ENCODE measurements around the gene ACSBG1. TPM values are rescaled to one million over a fixed set of nuclear protein-coding genes. Genes with fewer than 3 reads are reported as not detected.

The ACSBG1 gene, protein sequence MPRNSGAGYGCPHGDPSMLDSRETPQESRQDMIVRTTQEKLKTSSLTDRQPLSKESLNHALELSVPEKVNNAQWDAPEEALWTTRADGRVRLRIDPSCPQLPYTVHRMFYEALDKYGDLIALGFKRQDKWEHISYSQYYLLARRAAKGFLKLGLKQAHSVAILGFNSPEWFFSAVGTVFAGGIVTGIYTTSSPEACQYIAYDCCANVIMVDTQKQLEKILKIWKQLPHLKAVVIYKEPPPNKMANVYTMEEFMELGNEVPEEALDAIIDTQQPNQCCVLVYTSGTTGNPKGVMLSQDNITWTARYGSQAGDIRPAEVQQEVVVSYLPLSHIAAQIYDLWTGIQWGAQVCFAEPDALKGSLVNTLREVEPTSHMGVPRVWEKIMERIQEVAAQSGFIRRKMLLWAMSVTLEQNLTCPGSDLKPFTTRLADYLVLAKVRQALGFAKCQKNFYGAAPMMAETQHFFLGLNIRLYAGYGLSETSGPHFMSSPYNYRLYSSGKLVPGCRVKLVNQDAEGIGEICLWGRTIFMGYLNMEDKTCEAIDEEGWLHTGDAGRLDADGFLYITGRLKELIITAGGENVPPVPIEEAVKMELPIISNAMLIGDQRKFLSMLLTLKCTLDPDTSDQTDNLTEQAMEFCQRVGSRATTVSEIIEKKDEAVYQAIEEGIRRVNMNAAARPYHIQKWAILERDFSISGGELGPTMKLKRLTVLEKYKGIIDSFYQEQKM
- polyA plus RNA-seq (2014; cell fraction: cytosol; rRNA removed): 0.08 and 0.20 TPM in 2 replicates
- polyA plus RNA-seq (2014; cell fraction: nucleus; rRNA removed): 0.12 and 0.20 TPM in 2 replicates

DNA sequence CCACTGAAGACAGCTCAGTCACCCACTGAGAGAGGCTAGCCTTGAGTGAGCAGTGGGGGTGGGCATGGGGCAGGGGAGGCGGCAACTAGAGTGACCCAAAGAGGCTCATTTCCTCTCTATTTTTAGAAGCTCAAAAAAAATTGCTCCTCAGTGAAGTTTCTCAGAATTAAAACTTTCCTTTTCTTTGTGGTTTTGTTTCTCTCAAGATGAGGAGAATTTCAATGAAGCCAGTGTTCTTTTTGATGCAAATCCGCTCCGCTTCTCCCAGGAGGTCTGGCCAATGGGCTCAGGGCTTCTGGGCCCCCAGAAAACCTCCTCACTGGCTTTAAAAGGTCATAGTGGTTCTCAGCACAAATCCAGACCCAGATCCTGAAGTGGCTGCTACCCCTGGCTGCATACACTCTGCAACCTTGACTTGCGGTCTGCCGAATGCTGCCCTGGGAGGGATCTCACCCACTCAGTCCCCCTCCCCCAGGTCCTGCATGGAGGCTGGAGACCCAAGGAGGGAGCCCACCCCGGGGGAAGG is at the start of gene ACSBG1:
TSS of gene ACSBG1 (minus strand) at position 51 of the 526 bp plus-strand sequence. CDS start 64 bp downstream, outside the sequence.
- no peak for DNase-seq (ENCODE audit: low spot score)

GRCh38 chr15:78282324-78282723 is 48.0 kb upstream of the ACSBG1 start:
- DNase-seq (ENCODE audit: low spot score): no peak

DNA sequence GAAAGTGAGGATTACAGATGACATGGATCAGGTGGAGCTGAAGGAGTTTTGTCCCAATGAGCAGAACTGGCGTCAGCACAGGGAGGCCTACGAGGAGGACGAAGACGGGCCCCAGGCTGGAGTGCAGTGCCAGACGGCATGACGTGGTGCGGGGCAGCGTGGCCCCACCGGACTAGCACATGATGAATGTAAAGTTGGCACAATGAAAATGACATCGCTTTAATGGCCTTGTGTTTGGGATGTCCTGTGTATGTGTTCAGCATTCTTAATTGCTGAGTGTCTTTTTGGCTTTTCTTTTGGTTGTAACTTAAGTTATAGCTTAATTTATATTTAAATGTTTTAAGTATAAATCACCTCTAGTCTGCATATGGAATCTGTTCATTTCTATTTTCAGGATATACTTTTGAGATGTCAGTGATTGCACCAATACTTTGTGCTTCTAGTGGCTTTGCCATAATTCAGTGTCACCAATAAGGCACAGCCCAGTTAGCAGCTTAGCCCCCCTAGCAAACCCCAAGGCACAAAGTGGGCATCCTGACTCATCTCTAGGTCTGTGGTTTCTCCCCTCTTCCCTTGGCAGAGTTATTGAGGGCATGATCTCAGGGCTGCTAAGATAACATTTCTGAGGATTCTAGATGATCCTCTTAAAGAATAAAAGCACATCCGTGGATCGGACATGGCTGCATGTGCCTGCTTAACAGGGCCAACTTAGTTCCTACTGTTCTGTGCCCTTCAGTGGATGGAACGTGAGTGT is 46.1 kb upstream of the ACSBG1 start:
- DNase-seq (ENCODE audit: low spot score): no peak

DNA sequence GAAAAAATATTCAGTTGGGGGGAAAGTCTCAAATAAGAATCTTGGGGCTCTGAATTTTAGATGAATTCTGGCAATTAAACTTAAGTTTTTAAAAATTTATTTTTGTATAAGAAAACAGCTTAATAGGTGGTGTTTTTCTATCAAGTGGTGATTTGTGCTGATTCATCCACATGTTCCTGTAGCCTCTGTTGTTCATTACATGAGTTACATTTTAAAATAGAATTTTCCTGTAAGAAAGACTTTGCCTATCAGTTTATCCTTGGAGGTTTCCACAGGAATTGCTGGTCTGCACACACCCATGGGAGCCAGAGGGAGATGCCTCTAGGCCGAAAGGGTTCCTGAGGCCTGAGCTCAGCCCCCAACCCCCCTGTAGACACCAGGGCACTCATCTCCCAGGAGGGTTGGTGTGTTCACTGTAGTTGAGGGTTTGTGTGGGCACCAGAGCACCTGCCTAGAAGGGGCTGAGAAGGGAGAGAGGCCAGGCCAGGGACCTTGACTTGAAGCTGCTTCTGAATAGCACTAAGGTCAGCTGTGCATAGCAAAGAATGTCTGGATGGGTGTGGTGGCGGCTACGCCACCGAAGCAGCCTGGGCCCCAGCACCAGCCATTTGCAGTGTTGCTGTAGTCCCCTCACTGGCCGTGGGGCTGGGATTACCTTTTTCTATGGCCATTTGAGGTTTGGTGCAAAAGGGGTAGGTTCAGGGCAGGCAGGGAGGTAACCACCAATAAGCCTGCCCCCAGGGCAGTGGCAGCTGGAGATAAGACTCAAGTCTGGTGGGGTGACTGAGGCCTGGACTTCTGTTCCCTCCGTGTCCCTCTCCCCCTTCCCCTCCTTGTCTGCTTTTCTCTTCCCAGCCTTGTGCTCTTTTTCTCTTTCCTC is 41.9 kb upstream of the ACSBG1 start:
- DNase-seq (ENCODE audit: low spot score): no peak

DNA sequence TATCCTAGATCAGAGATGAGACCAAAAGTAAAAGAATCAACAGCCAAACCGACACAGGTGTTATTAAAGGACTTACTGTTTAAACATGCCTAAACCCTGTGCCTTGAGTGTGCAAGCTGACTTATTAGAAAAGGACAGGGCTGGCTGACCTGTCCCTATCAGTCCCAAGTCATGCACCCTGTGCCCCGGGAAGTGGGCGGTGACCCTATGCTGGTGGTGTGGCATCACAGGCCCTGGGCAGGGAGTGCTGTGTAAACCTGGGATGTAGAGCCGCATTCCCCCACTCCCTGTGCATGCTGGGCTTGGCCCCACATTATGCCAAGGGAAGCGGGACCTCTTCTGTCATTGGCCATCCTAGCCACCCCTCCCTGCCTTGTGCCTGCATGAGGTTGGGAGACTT is 40.6 kb upstream of the ACSBG1 start:
- no peak for DNase-seq (ENCODE audit: low spot score)

DNA sequence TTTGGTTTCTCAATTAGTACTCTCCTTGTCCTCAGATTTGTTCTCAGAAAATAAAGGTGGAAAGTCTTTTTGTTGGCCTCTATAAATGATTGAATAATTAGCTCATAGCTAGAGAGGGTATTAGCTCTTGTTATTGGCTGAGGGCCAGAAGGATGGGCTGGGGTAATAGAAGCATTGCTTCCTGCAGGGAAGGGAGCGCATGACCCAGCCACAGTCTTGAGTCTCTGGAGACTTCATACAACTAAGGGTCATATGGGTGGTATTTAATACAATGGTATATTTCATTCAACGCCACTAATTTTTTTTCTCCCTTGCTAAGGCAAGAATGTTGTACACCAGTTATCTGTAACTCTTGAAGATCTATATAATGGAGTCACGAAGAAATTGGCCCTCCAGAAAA is 38.4 kb upstream of the ACSBG1 start:
- DNase-seq (ENCODE audit: low spot score): no peak

GRCh38 chr15:78272316-78272715 is 38.0 kb upstream of the ACSBG1 start:
- peak; percentile 15 for DNase-seq (ENCODE audit: low spot score)

- no peak for DNase-seq (ENCODE audit: low spot score)
These were observed 32.4 kb upstream of the ACSBG1 start for GRCh38 chr15:78266806-78267205.

DNA sequence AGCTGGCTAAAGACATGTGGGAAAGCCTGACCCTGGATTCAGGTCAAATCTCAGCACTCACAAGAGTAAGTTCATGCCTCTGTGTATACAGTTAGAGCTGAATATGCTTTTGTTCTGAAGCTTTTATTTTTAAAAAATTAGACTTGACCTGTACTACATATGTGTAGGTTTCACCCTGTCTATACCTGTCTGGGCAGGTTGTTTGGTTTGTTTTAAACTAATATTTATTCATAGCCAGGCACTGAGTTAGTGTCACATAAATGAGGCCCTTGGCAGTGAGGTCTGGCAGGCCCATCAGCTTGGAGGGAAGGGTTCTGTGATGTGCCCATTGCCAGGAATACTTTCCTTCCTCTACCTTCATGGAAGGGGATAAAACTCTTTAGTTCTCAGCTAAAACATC is 31.9 kb upstream of the ACSBG1 start:
- no peak for DNase-seq (ENCODE audit: low spot score)

DNA sequence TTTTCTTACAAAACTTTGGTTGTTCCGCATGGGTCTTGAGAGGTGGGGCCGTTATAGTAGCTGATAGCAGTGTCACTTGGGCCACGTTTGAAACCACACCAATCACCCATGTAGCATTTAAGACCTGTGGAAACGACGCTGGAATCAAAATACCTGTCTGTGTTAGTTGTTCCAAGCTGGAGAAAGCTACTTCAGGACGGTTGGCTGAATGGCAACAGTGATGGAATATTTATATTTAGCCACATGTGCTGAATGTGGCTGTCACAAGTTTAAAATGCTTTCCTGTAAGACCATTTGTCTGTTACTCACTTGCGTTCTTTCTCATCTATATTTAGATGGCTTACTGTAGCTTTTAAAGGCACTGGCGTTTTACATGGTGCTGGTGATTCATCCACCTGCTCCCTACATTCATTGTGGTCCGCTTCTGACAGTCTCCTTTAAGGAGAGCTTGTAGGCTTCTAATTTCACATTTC is 31.4 kb upstream of the ACSBG1 start:
- no peak for DNase-seq (ENCODE audit: low spot score)

- no peak for DNase-seq (ENCODE audit: low spot score)
These were observed 30.7 kb upstream of the ACSBG1 start for GRCh38 chr15:78265137-78265460.

- DNase-seq (ENCODE audit: low spot score): no peak
These were observed 30.2 kb upstream of the ACSBG1 start, which contains the start of gene DNAJA4 for GRCh38 chr15:78264304-78265136. TSS of gene DNAJA4 (plus strand) at chr15:78264562. CDS start at chr15:78264764, 202 bp downstream.

- no peak for DNase-seq (ENCODE audit: low spot score)
These were observed 29.5 kb upstream of the ACSBG1 start for GRCh38 chr15:78263907-78264303.

DNA sequence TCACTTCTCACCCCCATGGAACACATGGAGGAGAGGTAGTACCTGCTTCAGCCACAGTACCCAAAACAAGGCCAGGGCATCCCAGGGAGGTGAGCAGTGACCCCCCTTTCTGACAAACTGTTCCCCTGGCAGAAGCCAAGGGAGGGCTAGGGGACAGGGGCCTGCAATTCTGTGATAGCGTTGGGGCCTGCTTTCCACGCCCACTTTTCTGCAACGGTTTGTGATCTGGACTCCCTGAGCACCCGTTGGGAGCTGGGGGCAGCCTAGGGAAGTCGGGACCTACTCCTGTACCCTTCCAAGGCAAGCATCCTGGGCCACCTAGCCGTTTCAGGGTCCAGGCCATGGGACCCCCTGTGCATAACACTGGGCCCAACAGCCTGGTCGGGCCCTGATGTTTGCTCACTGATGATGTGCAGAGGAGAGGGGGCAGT is 29.0 kb upstream of the ACSBG1 start:
- DNase-seq (ENCODE audit: low spot score): no peak

GRCh38 chr15:78261062-78261461 is 26.7 kb upstream of the ACSBG1 start:
- DNase-seq (ENCODE audit: low spot score): no peak

GRCh38 chr15:78260489-78260888 is 26.1 kb upstream of the ACSBG1 start:
- no peak for DNase-seq (ENCODE audit: low spot score)

DNA sequence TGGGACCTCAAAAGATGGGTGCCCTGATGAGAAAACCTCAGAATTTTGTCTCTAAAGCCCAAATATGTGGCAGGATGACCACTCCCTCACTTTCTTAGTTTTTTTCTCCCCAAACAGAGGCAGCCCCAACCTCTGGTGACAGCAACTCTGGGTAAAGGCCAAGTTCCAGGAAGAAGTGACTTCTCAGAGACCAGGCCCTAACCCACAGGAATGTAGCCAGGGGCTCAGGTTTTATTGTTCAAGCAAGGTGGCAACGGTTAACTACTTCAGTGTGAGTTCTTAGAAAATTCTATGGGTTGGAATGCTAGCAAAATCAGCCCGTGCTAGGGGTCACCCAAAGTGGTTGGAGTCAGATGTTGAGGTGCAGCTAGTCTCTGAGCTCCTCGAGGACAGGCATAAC is 24.9 kb upstream of the ACSBG1 start:
- no peak for DNase-seq (ENCODE audit: low spot score)

DNA sequence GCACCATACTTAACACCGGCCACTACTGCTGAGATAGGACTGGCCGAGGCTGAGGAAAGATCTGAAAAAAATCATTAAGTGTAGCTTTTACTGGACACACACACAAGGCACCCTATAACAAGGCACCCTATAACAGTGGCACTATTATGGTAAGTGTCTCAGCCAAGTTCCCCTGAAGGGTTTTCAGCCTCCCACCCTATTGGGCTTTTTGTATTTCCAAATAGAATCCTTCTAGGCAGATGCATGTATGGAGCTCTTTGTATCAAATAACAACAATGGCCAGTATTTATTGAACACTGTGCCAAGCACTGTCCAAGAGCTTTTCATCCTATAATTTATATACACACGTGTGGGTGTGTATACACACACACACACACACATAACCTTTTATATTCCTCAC is 23.3 kb upstream of the ACSBG1 start:
- no peak for DNase-seq (ENCODE audit: low spot score)

GRCh38 chr15:78256044-78256437 is 21.7 kb upstream of the ACSBG1 start:
- DNase-seq (ENCODE audit: low spot score): no peak
